NCI-H748 treated with DMSO at 0.1 percent for 48 hours (cell line): ENCODE data around the gene MRPL40.
"Not testable (repeated sequence)": the region's sequence is repeated elsewhere in the genome, so short reads cannot be mapped to it uniquely, and the experiment has no call there.

Experiments
- DNase-seq: peaks from one replicate; lab custom pipeline; 2025; lab: John Stamatoyannopoulos, UW

MRPL40 gene

DNA sequence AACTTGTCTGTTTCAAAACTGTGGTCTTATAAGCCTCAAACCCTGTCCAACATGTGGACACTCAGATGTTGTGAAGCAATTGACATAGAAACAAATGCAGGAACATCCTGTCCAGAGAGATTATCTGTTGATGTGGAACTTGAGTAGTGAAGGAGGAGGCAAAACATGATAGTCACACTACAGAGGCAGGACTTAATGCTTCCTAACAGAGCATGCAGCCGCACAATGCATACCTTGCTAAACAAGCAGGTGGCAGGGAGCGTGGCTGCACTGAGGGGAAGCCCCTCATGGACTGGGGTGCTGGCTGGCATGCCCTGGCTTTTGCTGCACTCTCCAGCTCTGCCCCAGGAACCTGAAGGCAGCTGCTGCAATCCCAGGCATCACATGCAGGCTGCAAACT is 9.8 kb downstream of the MRPL40 start:
- no peak for DNase-seq

DNA sequence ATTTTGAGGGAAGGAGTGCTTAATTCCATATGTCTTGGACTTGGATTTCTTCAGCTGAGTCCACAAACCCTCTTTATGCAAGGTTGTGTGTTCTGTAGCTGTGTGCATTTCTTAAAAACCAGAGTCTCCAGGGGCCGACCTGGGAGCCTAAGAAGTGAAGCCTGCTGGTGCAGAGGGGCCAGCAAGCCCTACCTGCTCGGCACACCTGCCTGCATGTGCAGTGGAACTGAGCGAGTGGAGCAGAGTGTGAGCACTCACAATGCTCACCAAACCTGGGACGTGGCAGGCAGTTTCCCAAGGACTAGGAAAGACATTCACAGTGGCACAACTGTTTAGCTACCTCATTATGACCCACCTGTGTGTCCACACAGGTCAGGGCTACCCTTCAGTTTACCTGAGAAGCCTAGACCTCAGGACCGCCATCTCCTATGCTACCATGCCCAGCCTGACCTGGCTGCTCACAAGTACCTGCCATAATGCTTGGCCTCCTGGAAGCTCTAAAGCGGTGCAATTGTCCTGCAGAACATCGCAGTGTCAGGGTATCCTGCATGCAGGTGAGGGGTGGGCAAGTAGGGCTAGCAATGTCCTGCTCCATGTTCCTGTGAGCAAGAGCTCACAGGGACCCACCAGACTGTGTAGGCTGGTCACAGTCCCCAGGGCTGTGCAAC is 11.3 kb downstream of the MRPL40 start:
- no peak for DNase-seq

DNA sequence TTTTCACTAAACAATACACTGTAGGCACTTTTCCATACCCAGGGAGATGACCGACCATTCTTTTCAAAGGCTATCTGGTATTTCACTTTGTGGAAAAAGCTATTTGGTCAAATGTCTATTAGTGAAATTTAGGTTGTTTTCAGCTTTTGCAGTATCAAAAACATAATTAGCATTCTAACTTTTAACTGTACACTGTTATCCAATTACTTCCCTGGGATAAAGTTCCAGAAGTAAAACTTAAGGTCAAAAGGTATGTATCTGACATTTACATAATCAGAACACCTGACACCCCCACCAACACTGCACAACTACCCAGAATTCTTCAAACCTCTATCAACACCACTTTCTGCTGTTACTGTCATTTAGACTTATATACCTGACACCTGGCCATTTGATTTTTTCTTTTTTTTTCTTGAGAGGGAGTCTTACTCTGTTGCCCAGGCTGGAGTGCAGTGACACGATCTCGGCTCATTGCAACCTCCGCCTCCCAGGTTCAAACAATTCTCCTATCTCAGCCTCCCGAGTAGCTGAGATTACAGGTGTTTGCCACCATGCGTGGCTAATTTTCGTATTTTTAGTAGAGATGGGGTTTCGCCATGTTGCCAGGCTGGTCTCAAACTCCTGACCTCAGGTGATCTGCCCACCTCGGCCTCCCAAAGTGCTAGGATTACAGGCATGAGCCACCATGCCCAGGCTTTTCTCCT is 13.1 kb downstream of the MRPL40 start:
- not testable (repeated sequence) for DNase-seq

DNA sequence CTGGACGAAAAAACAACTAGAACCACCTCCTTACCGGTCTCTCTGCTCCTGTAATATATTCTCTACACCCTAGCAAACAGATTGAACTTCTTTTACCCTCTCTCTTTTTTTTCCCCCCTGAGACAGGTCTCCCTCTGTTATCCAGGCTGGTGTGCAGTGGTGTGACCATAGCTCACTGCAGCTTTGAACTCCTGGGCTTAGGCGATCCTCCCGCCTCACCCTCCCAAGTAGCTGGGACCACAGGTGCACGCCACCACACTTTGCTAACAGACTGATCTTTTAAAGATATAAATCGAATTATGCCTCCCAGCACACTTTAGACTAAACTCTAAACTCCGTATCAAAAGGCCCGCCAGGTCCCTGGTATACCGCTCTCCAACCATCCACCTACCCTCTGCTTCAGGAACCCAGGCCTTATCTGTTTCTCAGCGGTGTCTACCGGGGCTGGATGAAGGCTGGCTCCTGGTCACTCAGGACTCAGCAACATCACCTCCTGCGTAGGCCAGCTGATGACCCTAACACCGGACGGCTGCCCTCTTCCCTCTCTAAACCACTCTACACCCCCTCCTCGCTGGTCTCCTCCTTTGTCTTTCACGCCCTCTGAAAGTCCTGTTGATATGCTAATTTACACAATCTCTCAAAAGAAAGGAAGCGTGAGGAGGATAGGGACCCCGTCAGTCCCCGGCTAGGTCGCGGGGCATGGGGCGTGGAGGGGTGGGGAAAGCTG is 14.4 kb downstream of the MRPL40 start:
- DNase-seq = no peak

DNA sequence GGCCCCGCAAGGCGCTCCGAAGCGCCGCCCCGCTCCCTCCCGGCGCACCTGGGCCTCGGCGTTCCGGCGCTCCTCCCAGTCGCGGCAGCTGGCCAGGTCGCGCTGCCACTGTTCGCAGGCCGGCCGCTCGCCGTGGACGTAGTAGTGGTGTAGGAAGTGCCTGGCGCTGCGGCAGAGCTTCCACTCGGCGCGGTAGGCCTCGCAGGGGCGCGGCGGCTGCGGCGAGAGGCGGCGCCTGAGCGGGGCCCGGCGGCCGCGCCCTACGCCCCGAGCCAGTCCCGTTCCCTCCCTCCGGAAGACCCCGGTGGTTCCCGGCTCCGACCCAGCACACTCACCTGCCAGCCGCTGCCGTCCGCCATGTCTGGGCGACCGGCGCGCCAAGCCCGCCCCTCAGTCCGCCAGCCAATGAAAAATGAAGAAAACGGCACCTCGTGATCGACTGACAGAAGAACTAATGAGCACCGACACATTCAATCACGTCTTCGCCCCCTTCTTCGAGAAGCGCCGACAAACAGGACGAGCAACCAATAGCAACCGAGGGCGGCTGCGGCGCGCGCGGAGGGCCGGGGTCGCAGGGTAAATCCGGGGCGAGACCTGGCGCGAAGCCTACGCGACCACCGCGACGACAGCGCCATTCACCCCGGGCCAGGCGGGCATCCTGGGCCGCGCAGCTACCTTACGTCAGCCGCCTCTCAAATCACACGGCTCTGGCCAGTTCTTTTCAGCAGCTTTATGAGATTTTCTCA is 15.2 kb downstream of the MRPL40 start, which contains the start of gene C22orf39:
C22orf39 (minus strand) TSS at position 382 of the 746 bp plus-strand sequence; CDS start at position 359, 23 bp downstream.
- DNase-seq = peak; percentile 91

DNA sequence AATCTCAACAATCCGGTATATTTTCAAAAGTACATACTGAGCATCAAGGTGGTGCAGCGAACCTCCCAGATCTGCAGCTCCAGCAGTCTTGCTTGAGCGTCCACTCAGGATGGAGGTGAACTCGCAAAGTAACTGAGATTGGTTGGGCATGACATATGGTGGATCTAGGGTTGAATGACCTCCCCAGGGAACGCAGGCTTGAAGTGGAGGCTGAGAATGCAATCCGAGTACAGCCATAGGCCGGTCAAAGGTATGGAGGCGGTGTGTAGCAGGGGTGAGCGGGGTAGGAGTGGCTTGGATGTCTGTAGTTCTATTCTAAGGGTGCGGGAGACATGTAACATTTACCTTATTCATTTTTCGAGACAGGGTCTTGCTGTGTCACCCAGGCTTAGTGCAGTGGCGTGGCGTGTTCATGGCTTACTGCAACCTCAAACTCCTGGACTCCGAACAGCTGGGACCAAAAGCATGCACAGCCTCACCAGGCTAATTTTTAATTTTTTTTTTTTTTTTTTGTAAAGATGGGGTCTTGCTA is 15.8 kb downstream of the MRPL40 start:
- DNase-seq = peak; percentile 39

DNA sequence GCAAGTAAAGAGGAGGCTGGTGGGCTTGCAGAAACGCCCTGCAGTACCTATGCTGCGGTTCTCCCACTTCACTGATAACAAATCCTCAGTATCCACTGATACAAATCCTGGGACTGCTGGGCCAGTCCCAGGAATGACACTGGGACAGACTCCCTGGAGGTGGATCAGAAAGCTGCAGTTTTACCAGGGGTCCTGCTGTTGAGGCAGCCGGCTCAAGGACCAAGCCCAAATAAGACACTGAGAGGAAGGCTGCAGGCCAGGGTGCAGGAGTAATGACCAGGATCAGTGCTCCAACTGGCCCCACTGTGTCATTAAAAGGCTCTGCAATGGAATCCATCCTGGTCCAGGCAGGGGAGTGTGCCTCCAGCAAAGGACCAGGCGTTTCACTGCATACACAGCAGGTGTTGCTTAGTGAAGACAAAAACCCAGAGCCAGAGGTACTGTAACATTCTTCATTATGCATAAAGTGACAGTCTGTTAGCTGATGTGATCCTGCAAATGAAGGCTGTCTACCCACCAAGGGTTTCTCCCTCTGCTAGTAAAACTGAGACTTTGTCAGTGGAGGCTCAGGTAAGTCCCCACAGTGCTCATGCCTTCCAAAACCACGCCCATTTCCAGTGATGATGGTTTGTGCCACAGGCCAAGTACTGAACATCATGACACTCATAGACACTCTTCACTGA is 16.5 kb downstream of the MRPL40 start:
- no peak for DNase-seq

DNA sequence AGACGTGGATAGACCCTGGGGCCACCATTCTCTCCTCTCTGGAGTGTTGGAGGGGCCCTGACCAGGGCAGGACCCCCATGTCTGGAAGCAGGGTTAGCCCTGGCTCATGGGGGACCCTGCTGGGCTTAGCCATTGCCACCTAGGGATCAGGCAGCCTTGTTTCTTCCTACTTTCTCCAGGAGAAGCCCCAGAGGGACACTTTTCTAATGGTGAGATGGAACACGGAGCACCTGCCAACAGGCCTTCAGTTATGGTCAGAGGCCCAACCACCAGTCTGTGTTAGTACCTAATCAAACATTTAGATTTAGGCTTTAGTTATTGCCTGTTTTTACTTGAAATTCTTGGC is 17.1 kb downstream of the MRPL40 start:
- no peak for DNase-seq

DNA sequence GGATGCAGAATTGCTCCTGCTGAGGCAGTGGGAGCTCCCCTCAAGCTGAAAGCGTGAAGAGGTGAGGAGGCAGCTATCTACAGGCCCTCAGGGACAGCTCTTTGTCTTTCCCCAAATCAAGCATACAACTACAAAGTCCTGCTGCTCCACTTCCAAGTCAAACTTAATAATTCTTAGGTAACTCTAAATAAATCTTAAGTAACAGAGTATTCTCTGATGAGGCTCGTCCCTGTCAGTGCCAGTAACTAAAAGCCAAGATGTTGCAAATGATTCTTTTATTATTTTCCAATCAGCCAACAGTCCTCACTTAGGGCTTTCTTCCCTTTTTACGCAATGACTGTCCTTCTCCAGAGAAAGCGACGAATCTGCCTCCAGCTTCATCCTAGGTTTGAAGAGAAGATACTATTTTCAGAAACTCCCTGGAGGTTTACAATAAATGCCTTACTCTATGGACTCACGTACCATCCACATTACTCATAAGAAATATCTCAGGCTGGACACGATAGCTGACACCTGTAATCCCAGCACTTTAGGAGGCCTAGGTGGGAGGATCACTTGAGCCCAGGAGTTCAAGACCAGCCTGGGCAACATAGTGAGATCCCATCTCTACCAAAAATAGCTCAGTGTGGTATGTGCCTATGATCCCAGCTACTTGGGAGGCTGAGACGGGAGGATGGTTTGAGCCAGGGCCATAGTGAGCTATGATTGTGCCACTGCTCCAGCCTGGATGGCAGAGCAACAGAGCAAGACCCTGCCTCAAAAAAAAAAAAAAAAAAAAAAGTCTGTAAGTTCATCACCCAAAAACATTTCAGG is 18.2 kb downstream of the MRPL40 start:
- DNase-seq = no peak

DNA sequence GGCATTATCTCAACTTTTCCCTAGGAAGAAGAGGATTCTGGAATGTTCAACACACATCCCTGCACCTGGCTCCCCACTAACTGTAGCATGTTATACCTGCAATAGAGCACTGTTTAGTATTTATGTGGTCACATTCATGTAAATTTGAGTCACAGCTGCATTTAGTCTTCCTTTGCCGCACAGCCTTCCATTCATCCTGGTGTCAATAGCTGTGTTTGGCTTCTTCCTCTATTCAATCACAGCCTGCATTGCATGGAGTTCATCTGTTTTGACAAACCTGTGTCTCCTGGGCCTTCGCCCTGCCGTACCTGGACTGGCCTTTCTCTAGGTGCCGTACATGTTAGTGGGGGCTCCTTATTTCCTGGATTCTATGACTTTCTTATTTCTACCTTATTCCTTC is 19.2 kb downstream of the MRPL40 start:
- DNase-seq = no peak

DNA sequence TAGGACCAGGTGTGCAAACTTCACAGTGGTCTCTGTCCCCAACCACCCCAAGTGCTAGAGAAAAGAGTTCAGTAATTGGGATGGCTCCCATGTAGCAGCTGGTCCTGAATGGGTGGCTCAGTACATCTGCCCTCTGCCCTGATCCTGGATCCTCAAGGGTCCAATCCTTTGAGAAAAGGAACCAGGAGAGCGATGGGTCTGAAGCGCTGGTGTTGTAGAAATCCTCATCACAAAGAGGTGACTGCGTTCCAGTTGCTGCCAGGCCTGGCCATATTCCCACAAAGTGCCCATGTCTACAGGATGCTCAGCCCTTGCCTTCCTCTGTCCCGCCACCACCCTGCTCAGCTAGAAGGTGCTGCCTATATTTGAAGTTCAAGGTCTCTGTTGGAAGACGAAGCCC is 21.4 kb downstream of the MRPL40 start:
- DNase-seq = no peak

DNA sequence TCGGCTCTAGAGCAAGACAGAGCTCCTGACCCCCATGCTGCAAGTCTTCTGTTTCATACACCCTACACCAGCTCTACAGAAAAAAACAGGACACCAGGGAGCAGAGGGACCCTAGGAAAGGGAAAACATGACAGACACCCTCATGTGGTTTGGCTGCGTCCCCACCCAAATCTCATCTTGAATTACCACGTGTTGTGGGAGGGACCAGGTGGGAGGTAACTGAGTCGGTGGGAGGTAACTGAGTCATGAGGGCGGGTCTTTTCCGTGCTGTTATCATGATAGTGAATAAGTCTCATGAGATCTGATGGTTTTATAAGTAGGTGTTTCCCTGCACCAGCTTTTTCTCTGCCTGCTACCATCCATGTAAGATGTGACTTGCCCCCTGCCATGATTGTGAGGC is 21.8 kb downstream of the MRPL40 start:
- DNase-seq = no peak

DNA sequence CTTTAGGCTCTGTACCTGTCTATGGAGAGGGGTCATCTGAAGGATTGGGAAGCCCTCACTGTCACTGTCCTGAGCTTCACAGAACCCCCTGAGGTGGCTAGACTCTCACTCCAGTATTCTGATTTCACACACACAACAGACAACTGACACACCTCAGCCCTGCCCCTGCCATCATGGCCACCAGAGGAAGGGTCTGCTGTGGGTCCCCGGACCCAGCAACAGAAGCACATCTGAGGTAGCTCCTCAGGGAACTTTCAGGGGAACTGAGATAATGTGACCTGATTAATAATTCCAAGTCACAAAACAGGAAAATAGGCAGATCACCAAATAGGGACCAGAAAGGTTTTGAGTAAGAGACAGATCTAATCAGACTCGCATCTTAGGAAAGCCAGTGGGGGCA is 22.7 kb downstream of the MRPL40 start:
- DNase-seq = no peak

DNA sequence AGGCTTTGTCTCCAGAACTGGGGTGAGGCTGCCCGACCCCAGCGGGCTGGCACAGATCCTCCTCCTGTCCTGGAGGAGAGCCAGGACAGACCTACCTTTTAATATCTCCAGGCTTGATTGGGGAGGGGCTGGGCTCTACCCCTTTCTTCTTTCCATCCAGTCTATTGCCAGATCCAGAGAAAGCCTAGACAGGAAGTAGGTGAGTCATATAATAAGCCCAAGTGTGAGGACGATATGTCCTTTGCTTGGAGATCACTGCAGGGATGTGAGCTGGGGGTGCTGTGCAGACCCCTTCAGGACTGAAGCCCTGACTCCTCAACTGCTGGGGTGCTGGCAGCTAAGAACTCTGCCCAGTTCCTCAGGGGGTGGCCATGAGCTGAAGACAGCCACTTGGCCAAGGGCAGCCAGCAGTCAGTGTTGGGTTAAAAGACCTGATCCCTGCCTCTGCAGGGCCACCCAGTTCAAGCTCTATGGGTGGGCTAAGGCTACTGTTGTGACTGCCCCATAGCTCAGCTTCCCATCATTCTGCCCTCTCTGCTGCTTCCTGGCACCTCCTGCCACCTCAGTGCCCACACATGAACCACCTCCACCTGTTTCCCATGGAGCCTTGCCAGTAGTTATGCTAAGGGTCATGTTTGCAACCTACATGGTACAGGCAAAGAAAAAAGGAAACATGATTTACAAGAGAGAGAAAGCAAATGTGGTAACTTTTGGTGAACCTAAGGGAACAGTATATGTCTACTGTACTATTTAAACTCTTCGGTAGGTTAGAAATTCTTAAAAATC is 23.4 kb downstream of the MRPL40 start:
- no peak for DNase-seq

DNA sequence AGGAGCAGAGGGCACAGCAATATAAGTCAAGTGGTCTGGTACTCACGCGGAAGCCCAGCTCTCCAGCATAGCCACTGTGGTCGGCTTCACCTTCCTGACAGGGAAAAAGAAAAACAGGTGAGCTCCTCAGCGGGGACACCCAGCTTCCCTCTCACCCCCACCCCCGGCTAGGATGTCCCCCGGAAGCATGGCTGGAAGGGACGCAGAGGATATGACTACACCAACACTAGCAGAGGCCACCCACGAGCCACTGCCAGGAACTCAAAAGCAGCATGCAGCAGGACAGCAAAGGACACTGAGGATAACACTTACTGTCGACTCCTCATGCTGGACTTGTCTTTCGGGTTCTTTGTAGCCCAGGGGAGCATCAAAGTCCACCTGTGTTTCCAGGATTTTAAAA is 24.2 kb downstream of the MRPL40 start:
- no peak for DNase-seq

DNA sequence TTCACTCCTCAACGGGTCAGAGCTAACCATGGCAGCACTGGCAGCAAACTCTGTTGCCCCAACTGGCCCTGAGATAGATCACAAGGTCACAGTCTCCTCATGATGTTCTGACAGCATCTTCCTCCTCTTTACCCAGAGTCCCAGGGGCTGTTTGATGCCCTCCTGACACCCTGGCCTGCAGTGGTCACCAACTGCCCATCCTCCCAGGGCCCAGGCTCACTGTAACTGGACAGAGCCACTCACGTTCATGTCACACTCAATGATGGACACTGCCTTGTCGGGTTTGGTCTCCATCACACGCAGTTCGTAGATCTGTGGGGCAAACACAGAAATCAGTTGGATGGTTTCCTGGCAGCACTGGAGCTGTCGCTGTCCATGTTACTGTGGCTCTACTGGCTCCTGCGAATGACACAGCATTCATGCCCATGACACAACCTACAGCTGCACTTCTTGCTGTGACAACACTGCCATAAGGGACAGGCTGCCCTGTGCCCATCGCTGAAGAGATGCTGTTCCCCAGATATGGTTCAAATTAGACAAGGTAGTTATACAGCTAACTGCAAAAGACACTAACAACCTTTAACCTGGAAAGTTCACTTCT is 25.6 kb downstream of the MRPL40 start:
- DNase-seq = no peak

DNA sequence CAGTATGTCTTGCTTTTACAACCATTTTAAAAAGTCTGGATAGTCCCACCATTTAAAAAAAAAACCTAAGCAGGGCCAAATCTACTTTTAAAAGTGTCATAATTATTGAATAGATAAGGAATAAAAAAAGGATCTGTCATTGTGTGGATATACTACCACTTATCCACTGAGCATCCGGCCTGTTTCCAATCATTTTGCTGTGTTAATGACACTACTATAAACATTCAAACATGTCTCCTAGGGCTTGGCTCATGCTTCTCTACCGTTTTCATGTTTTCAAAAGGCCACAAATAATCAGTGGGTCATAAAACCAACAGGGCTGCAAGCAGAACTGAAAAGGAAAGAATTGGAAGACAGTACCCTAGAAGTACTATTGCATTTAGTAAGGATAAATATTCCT is 27.7 kb downstream of the MRPL40 start:
- no peak for DNase-seq

DNA sequence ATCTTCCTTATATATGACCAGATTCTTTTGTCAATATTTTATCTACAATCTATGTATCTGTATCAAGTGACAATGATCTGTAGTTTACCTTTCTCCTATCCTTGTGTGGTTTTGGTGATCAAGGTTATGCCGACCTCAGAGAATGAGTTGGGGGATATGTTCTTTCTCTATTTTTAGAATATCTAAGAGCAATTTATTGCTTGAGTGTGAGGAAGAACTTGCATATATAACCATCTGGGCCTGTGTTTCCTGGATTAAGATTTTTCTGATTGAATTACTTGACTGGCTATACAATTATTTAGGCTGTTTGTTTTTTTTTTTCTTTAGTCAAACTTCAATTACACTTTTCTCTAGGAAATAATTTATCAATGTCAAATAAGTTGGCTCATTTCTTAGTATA is 29.2 kb downstream of the MRPL40 start:
- DNase-seq = no peak

DNA sequence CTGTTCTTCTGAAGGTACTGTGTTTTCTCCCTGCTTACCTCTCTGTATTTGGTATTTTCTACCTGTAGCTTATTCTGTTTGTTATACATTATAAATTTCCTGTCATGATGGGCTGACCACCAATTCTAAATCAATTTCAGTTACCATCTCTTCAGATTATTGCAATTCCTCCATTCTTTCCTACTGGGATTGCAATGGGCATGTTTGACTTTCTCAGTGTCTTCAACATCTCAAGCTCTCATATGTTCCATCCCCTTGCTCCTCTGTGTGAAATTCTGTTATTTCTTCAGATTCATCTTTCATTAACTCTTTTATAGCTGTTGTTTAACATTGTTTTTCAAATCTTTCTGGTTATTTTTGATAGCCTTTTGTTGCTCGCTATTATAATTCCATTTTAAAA is 30.7 kb downstream of the MRPL40 start:
- DNase-seq = no peak
